CD4-positive, CD25-positive, alpha-beta regulatory T cell (primary cell): ENCODE results near the gene TENM4. TPM values are rescaled to one million over a fixed set of nuclear protein-coding genes. Genes with fewer than 3 reads are reported as not detected.
"Not testable (repeated sequence)": the region's sequence is repeated elsewhere in the genome, so short reads cannot be mapped to it uniquely, and the experiment has no call there.

ENCODE experiments used
- ATAC-seq, 2 donors: fragments of 150-1000 bp; cut with Tn5 transposase; one replicate each; pipeline ENCODE4 v1.10.0; 2021; ENCODE audit warnings: low read depth in 2 of 2, moderate number of reproducible peaks in 2 of 2, moderate library complexity in 1 of 2
- DNase-seq, 3 donors: peaks; one replicate each; pipeline versions ENCODE4 v3.0.0 to v3.0.0-alpha.2; 2012 to 2022; ENCODE audit warnings: mixed read lengths in 1 of 3
- H3K27ac ChIP-seq: one replicate; pipeline ENCODE4 v1.7.0; 2013; ENCODE audit warnings: mild to moderate bottlenecking, low read length; ENCODE audit not compliant: insufficient read depth, poor library complexity, severe bottlenecking
- H3K27me3 ChIP-seq: one replicate; pipeline ENCODE4 v1.7.0; 2013; ENCODE audit warnings: low read length; ENCODE audit not compliant: control insufficient read depth, insufficient read depth
- H3K36me3 ChIP-seq: one replicate; pipeline ENCODE4 v1.7.0; 2013; ENCODE audit warnings: mild to moderate bottlenecking, low read length, moderate library complexity; ENCODE audit not compliant: control insufficient read depth, insufficient read depth
- H3K4me1 ChIP-seq: 2 replicates; pipeline ENCODE4 v1.7.0; 2013; ENCODE audit warnings: mild to moderate bottlenecking, low read length; ENCODE audit not compliant: insufficient read depth, control insufficient read depth, poor library complexity, severe bottlenecking
- H3K4me3 ChIP-seq: one replicate; pipeline ENCODE4 v1.7.0; 2013; ENCODE audit warnings: low read depth, mild to moderate bottlenecking, low read length, moderate library complexity
- H3K9me3 ChIP-seq, 2 experiments: 1 replicate in 1 of 2; 2 replicates in 1 of 2; pipeline ENCODE4 v1.7.0; 2013; ENCODE audit warnings: low read length in 2 of 2, mild to moderate bottlenecking in 1 of 2, moderate library complexity in 1 of 2; ENCODE audit not compliant: control insufficient read depth in 2 of 2
- H3K27ac Mint-ChIP-seq, 3 donors: one replicate each; pipeline ENCODE4 v1.8.0; 2020 to 2022; ENCODE audit warnings: mild to moderate bottlenecking in 3 of 3, mixed read lengths in 3 of 3, moderate library complexity in 2 of 3
- H3K27me3 Mint-ChIP-seq: one replicate; pipeline ENCODE4 v1.8.0; 2022; ENCODE audit warnings: mild to moderate bottlenecking, mixed read lengths
- H3K36me3 Mint-ChIP-seq: one replicate; pipeline ENCODE4 v1.8.0; 2020; ENCODE audit warnings: mixed read lengths
- H3K4me1 Mint-ChIP-seq, 4 donors: one replicate each; pipeline ENCODE4 v1.8.0; 2020 to 2022; ENCODE audit warnings: mixed read lengths in 4 of 4, mild to moderate bottlenecking in 1 of 4
- H3K4me3 Mint-ChIP-seq, 4 donors: one replicate each; pipeline ENCODE4 v1.8.0; 2020 to 2022; ENCODE audit warnings: mild to moderate bottlenecking in 4 of 4, mixed read lengths in 4 of 4, moderate library complexity in 3 of 4
- H3K9me3 Mint-ChIP-seq, 7 donors: one replicate each; pipeline ENCODE4 v1.8.0; 2020 to 2022; ENCODE audit warnings: mixed read lengths in 7 of 7, mild to moderate bottlenecking in 3 of 7, moderate library complexity in 2 of 7
- polyA plus RNA-seq, 4 donors: library from polyadenylated mRNA; unstranded; fragments of 300-500 nt; fragmentation: Illumina TruSeq; gene quantifications; one replicate each; pipeline ENCODE4 v1.2.3, GENCODE V29; 2021
- total RNA-seq: library from RNA; stranded (reverse); gene quantifications from one replicate; pipeline ENCODE4 v1.2.3, GENCODE V29; 2022

Gene TENM4
- total and polyA plus RNA-seq, 5 donors from 2014 or later = 0.02 TPM; not detected in 4

GRCh38 chr11:78879094-78879980 lies 561.5 kb downstream of the TENM4 start:
- DNase-seq, H3K27me3 Mint-ChIP-seq, H3K27ac Mint-ChIP-seq, H3K27me3 ChIP-seq, H3K9me3 ChIP-seq, ATAC-seq, H3K36me3 ChIP-seq, H3K4me3 ChIP-seq, H3K36me3 Mint-ChIP-seq, H3K27ac ChIP-seq, H3K4me3 Mint-ChIP-seq, H3K4me1 Mint-ChIP-seq, H3K4me1 ChIP-seq: not testable (repeated sequence)
- peaks cover 0 to 20% (median 4%) of the 10 kb centered on the region in 7 donors for H3K9me3 Mint-ChIP-seq

- no peaks in the 10 kb centered on the region for H3K36me3 Mint-ChIP-seq
- peaks cover 0 to 20% (median 4%) of the 10 kb centered on the region in 7 donors for H3K9me3 Mint-ChIP-seq
- Histone ChIP-seq H3K4me3 (no peak overlapping the region), H3K4me1 (no peaks in the 10 kb centered on the region), H3K36me3 (no peaks in the 10 kb centered on the region), H3K27ac (no peak overlapping the region), H3K9me3 (peaks cover 0 to 7% of the 10 kb centered on the region in 2 experiments), H3K27me3 (no peaks in the 10 kb centered on the region)
- H3K27me3 Mint-ChIP-seq = no peaks in the 10 kb centered on the region
- ATAC-seq = no peak
- DNase-seq = no peak
- H3K27ac Mint-ChIP-seq = no peak overlapping the region
- H3K4me1 Mint-ChIP-seq = no peaks in the 10 kb centered on the region
- H3K4me3 Mint-ChIP-seq = no peak overlapping the region
These were observed 562.2 kb downstream of the TENM4 start for GRCh38 chr11:78878631-78879030.

DNA sequence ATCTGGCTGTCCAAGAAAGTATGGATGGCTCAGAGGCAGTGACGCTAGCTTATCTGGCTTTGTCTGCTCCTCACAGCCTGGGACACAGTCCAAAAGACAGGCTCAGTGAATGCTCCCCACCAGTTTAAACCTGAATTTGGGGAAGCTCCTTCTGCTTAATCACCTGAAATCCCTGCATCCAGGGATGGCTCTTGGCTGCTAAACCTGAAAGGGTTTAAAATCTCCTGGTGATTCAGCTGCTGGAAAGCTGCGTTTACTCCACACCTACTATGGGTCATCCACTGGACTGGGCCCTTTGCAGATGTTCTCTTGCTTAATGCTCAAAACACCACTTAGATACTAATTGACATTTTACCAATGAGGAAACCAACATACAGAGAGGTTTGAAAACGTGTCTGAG lies 564.2 kb downstream of the TENM4 start:
- DNase-seq (no peak), ATAC-seq (no peak)
- H3K9me3 ChIP-seq = peaks cover 0 to 7% of the 10 kb centered on the region in 2 experiments
- H3K4me1 ChIP-seq = no peaks in the 10 kb centered on the region
- Mint-ChIP-seq H3K4me1 (no peaks in the 10 kb centered on the region), H3K27ac (no peak overlapping the region), H3K9me3 (peaks cover 0 to 20% (median 4%) of the 10 kb centered on the region in 7 donors), H3K4me3 (no peak overlapping the region), H3K27me3 (no peaks in the 10 kb centered on the region), H3K36me3 (no peaks in the 10 kb centered on the region)
- H3K36me3 ChIP-seq = no peaks in the 10 kb centered on the region
- no peak overlapping the region for H3K4me3 ChIP-seq
- H3K27ac ChIP-seq = no peak overlapping the region
- no peaks in the 10 kb centered on the region for H3K27me3 ChIP-seq

- H3K36me3 ChIP-seq = no peaks in the 10 kb centered on the region
- H3K4me3 ChIP-seq = no peak overlapping the region
- Mint-ChIP-seq H3K27me3 (no peaks in the 10 kb centered on the region), H3K36me3 (no peaks in the 10 kb centered on the region), H3K9me3 (peaks cover 0 to 4% (median 0%) of the 10 kb centered on the region in 7 donors), H3K4me1 (no peaks in the 10 kb centered on the region), H3K4me3 (no peak overlapping the region), H3K27ac (no peak overlapping the region)
- H3K9me3 ChIP-seq = no peaks in the 10 kb centered on the region
- H3K27me3 ChIP-seq = no peaks in the 10 kb centered on the region
- H3K4me1 ChIP-seq = no peaks in the 10 kb centered on the region
- no peak for DNase-seq
- ATAC-seq = no peak
- H3K27ac ChIP-seq = no peak overlapping the region
These were observed 570.2 kb downstream of the TENM4 start for GRCh38 chr11:78870655-78871054.

GRCh38 chr11:78869293-78869692 lies 571.5 kb downstream of the TENM4 start:
- H3K4me3 Mint-ChIP-seq = no peak overlapping the region
- Histone ChIP-seq H3K4me1 (no peaks in the 10 kb centered on the region), H3K36me3 (no peaks in the 10 kb centered on the region), H3K27me3 (no peaks in the 10 kb centered on the region), H3K9me3 (no peaks in the 10 kb centered on the region), H3K27ac (no peak overlapping the region), H3K4me3 (no peak overlapping the region)
- H3K36me3 Mint-ChIP-seq = no peaks in the 10 kb centered on the region
- ATAC-seq (no peak), DNase-seq (no peak)
- H3K9me3 Mint-ChIP-seq = peaks cover 0 to 4% (median 0%) of the 10 kb centered on the region in 7 donors
- no peaks in the 10 kb centered on the region for H3K27me3 Mint-ChIP-seq
- H3K4me1 Mint-ChIP-seq = no peaks in the 10 kb centered on the region
- H3K27ac Mint-ChIP-seq = no peak overlapping the region

DNA sequence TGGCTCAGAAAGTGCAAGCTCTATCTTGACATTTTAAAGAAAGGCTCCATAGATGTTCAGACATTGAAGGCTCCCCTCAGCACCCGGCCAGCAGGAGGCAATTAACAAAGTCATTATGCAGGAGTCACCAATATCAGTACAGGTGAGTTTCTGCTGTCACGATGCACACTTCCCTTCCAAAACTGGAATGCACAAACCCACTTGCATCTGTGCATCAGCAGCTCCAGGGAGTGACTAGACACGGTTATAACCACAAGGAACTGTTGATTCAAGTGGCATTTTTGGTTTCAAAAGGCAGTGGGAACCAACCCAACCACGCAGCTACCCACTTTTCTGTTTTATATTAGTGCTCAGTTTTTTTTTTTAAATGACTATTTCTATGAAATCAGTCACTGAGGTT lies 572.3 kb downstream of the TENM4 start:
- no peaks in the 10 kb centered on the region for H3K4me1 Mint-ChIP-seq
- H3K27me3 Mint-ChIP-seq = no peaks in the 10 kb centered on the region
- no peak overlapping the region for H3K27ac Mint-ChIP-seq
- no peak overlapping the region for H3K4me3 ChIP-seq
- H3K4me1 ChIP-seq = no peaks in the 10 kb centered on the region
- no peaks in the 10 kb centered on the region for H3K36me3 ChIP-seq
- H3K36me3 Mint-ChIP-seq = no peaks in the 10 kb centered on the region
- DNase-seq = no peak
- H3K27ac ChIP-seq = no peak overlapping the region
- H3K9me3 Mint-ChIP-seq = peaks cover 0 to under 1% (median 0%) of the 10 kb centered on the region in 7 donors
- H3K9me3 ChIP-seq = no peaks in the 10 kb centered on the region
- H3K27me3 ChIP-seq = no peaks in the 10 kb centered on the region
- no peak overlapping the region for H3K4me3 Mint-ChIP-seq
- ATAC-seq = no peak

GRCh38 chr11:78860720-78861422 lies 580.0 kb downstream of the TENM4 start:
- no peak overlapping the region for H3K27ac ChIP-seq
- no peak for DNase-seq
- no peak overlapping the region for H3K27ac Mint-ChIP-seq
- no peaks in the 10 kb centered on the region for H3K36me3 Mint-ChIP-seq
- no peaks in the 10 kb centered on the region for H3K27me3 Mint-ChIP-seq
- H3K4me1 ChIP-seq = no peaks in the 10 kb centered on the region
- H3K27me3 ChIP-seq = peaks cover 1% of the 10 kb centered on the region
- H3K4me1 Mint-ChIP-seq = no peaks in the 10 kb centered on the region
- no peak for ATAC-seq
- H3K4me3 ChIP-seq = no peak overlapping the region
- no peaks in the 10 kb centered on the region for H3K9me3 Mint-ChIP-seq
- no peak overlapping the region for H3K4me3 Mint-ChIP-seq
- no peaks in the 10 kb centered on the region for H3K9me3 ChIP-seq
- no peaks in the 10 kb centered on the region for H3K36me3 ChIP-seq
